ENCODE measurements around the gene SH3PXD2B. TPM values are rescaled to one million over a fixed set of nuclear protein-coding genes. Genes with fewer than 3 reads are reported as not detected.

Gene SH3PXD2B
- total RNA-seq, 1 donor from 2014 or later, result 46.2 TPM

GRCh38 chr5:172422255-172422654, 32.1 kb downstream of the SH3PXD2B start:
- peaks cover 58% of the 10 kb centered on the region for H3K4me1 ChIP-seq

DNA sequence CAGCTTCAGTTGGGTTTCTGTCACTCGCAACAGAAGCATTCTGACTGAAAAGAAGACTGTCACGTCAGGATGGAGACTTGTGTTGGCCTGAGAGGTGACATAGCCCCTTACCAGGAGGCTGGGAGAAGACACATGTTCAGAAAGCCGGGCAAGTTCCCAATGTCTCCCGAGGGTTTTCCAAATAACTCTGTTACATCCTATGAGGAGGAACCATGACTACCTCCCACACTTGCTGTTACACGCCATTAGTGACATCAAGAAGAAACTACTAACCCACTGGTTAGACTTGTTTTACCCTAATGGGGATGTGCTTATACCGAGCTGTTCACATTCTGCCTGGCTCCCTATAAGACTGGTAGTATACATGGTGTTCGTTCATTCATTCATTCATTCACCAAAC, 33.3 kb downstream of the SH3PXD2B start:
- DNase-seq (no peak), ATAC-seq (no peak)
- Histone ChIP-seq H3K36me3 (peaks cover 3% of the 10 kb centered on the region), H3K27me3 (no peaks in the 10 kb centered on the region), H3K4me3 (no peak overlapping the region), H3K9me3 (no peaks in the 10 kb centered on the region), H3K27ac (peak overlapping the region; percentile 75), H3K4me1 (peaks cover 50% of the 10 kb centered on the region)
- no peak for TF ChIP-seq CTCF (IDR thresholded peaks at IDR 0.05)
- intact Hi-C loops (cut with DNase I), result no loop called here

More at GRCh38 chr5:172422255-172422654, 32.1 kb downstream of the SH3PXD2B start:
- Histone ChIP-seq H3K9me3 (no peaks in the 10 kb centered on the region), H3K27me3 (no peaks in the 10 kb centered on the region), H3K36me3 (peaks cover 3% of the 10 kb centered on the region), H3K4me3 (no peak overlapping the region), H3K27ac (no peak overlapping the region)
- intact Hi-C loops (cut with DNase I), result no loop called here
- no peak for DNase-seq
- TF ChIP-seq CTCF (IDR thresholded peaks at IDR 0.05), result no peak
- ATAC-seq, result no peak

DNA sequence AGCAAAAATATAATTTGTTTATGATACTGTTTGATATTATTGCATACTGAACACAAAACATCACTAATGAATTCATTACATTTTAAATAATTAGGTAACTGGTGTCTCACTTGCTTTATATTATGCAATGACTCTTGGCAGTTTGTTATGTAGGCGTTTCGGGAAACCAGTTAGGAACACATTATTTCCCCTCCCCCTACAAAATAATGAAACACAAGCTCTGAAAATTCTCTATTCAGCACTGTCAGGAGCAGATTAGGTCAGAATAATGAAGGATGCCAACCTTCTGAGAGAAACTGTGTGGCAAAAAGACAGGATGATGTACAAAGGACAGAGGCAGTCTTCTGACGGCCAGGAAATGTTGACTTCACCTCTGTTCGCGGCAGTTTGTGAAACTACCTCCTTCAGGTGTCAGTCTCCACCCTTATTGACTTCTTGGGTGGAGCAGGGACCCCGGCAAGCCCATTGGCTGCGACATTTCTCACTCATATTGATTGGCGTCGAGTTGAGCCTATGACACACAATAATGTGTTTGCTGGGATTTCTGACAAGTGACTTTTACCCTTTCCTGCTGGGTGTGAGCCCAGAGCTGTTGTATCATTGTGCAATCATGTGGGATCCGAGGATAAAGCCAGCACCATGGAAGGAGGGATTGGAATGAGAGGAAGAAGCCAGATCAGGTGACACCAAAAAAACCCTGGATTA, 33.9 kb downstream of the SH3PXD2B start:
- peaks cover 3% of the 10 kb centered on the region for H3K36me3 ChIP-seq
- no peaks in the 10 kb centered on the region for H3K27me3 ChIP-seq
- peak; percentile 84 for ATAC-seq
- H3K4me3 ChIP-seq, result peak overlapping the region; percentile 28
- H3K9me3 ChIP-seq, result no peaks in the 10 kb centered on the region
- H3K27ac ChIP-seq, result peak overlapping the region; percentile 75
- H3K4me1 ChIP-seq, result peaks cover 49% of the 10 kb centered on the region
- DNase-seq, result peak; percentile 84
- intact Hi-C loops (cut with DNase I), result no loop called here
- TF ChIP-seq CTCF (IDR thresholded peaks at IDR 0.05), result no peak

- Histone ChIP-seq H3K36me3 (peaks cover 3% of the 10 kb centered on the region), H3K27ac (peak overlapping the region; percentile 75), H3K9me3 (no peaks in the 10 kb centered on the region), H3K4me3 (no peak overlapping the region), H3K27me3 (no peaks in the 10 kb centered on the region), H3K4me1 (peaks cover 50% of the 10 kb centered on the region)
- TF ChIP-seq CTCF (IDR thresholded peaks at IDR 0.05), result no peak
- intact Hi-C loops (cut with DNase I), result no loop called here
- ATAC-seq (no peak), DNase-seq (no peak)
These were observed 35.2 kb downstream of the SH3PXD2B start for GRCh38 chr5:172418862-172419814.

- peak; percentile 90 for DNase-seq
- intact Hi-C loops (cut with DNase I), result no loop called here
- ATAC-seq, result peak; percentile 91
- no peak overlapping the region for H3K4me3 ChIP-seq
- H3K36me3 ChIP-seq, result peaks cover 3% of the 10 kb centered on the region
- peaks cover 59% of the 10 kb centered on the region for H3K4me1 ChIP-seq
- H3K9me3 ChIP-seq, result no peaks in the 10 kb centered on the region
- H3K27me3 ChIP-seq, result no peaks in the 10 kb centered on the region
- peak overlapping the region; percentile 75 for H3K27ac ChIP-seq
- no peak for TF ChIP-seq CTCF (IDR thresholded peaks at IDR 0.05)
These were observed 36.2 kb downstream of the SH3PXD2B start for GRCh38 chr5:172417983-172418630.
